Sigmoid colon (tissue), 4 donors: ENCODE measurements around the gene RACK1.

Experiments
- EP300 ChIP-seq, 4 donors: sonication (generic); formaldehyde crosslinking; IDR thresholded peaks; one replicate each; pipeline ENCODE4 v1.6.1; 2017; ENCODE audit warnings: antibody characterized with exemption in 4 of 4
- TF ChIP-seq, protein P1 (sequence below), 4 experiments: fragments of 450-650 bp in 3 of 4; fragments of 200-600 bp in 1 of 4; IDR thresholded peaks; one replicate each; pipeline ENCODE4 v1.5.1; 2016 to 2019; ENCODE audit warnings: antibody characterized with exemption in 4 of 4, mild to moderate bottlenecking in 3 of 4, moderate library complexity in 2 of 4

DNA sequence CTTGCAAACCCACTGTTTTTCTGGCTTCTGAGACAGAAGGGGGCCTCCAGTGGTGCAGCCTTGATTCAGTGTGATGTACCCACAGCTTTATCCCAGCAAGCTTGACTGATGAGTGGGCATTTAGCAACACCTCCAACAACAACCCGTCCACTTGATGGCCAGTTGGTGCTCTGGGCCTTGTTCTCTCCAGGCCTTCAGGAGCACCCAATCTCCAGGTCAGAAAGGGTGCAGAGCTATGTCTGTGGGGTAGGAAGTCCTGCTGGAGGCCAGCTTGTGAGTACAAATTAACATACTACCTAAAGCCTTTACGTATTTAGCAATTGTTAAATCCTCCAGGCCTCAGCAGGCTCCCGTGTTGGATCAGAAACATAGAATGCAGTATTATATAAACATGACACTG is 27.4 kb upstream of the RACK1 start:
- TF ChIP-seq, protein P1, sequence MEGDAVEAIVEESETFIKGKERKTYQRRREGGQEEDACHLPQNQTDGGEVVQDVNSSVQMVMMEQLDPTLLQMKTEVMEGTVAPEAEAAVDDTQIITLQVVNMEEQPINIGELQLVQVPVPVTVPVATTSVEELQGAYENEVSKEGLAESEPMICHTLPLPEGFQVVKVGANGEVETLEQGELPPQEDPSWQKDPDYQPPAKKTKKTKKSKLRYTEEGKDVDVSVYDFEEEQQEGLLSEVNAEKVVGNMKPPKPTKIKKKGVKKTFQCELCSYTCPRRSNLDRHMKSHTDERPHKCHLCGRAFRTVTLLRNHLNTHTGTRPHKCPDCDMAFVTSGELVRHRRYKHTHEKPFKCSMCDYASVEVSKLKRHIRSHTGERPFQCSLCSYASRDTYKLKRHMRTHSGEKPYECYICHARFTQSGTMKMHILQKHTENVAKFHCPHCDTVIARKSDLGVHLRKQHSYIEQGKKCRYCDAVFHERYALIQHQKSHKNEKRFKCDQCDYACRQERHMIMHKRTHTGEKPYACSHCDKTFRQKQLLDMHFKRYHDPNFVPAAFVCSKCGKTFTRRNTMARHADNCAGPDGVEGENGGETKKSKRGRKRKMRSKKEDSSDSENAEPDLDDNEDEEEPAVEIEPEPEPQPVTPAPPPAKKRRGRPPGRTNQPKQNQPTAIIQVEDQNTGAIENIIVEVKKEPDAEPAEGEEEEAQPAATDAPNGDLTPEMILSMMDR (IDR thresholded peaks at IDR 0.05), result no peak
- TF ChIP-seq EP300 (IDR thresholded peaks at IDR 0.05), result no peak
